Measurements from ENCODE around the gene P2RX3.

P2RX3 gene

DNA sequence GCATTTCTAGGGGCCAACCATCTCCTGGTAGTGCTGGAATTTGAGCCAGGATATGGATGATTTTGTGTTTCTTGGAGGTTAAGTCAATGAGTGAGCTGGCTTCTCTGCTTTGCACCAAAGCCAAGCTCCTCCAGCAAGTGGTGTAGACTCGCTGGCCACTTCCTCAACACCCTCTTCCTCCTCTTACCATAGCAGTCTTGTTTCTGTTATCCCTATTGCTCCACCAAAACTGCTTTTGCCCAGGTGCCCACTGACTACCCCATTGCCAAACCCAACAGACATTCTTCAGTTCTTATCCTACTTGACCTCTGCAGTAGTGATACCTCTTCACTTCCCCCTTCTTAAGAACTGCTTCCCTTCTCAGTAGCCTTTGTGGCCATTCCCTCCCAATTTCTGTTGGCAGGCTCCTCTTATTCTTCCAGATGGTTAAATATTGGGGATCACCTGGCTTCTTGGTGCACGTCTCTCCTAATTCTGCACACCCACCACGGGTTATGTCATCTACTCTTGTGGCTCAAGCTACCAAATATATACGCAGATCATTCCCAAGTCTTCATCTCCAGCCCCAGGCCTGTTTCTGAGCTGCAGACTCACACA, 59.3 kb downstream of the P2RX3 start:
- H3K4me3 ChIP-seq (ENCODE audit: low read depth, low read length, poor library complexity, severe bottlenecking): no peak overlapping the region
- no peak overlapping the region for H3K9ac ChIP-seq (ENCODE audit: low read length)

GRCh38 chr11:57399221-57399620, 61.1 kb downstream of the P2RX3 start:
- no peaks in the 10 kb centered on the region for H3K4me1 ChIP-seq (ENCODE audit: insufficient read depth, low read length, severe bottlenecking)
- TF ChIP-seq EZH2 (IDR thresholded peaks at IDR 0.05; ENCODE audit: borderline replicate concordance, low read length): no peak
- H3K9me3 ChIP-seq (ENCODE audit: low read length): no peaks in the 10 kb centered on the region
- no peak overlapping the region for H3K9ac ChIP-seq (ENCODE audit: low read length)
- H3K9me2 ChIP-seq (ENCODE audit: low read depth, low read length): no peaks in the 10 kb centered on the region
- H3K27me3 ChIP-seq (ENCODE audit: insufficient read depth, low read length): no peaks in the 10 kb centered on the region
- no peak overlapping the region for H3K4me3 ChIP-seq (ENCODE audit: low read depth, low read length, poor library complexity, severe bottlenecking)
- H4K20me1 ChIP-seq (ENCODE audit: insufficient read depth, low read length): no peaks in the 10 kb centered on the region
- no peaks in the 10 kb centered on the region for H3F3A ChIP-seq (ENCODE audit: insufficient read depth, low read length)
- no peaks in the 10 kb centered on the region for H3K36me3 ChIP-seq (ENCODE audit: insufficient read depth, low read length)
- H3K27ac ChIP-seq (ENCODE audit: low read depth, low read length, poor library complexity, severe bottlenecking): no peak overlapping the region
- H3K79me2 ChIP-seq (ENCODE audit: insufficient read depth, low read length): no peaks in the 10 kb centered on the region
- H3K4me2 ChIP-seq (ENCODE audit: low read length): no peak overlapping the region
- no peak overlapping the region for H2AFZ ChIP-seq (ENCODE audit: low read length)

More for the DNA sequence above, 59.3 kb downstream of the P2RX3 start:
- Histone ChIP-seq H3K9me2 (ENCODE audit: low read depth, low read length) (no peaks in the 10 kb centered on the region), H4K20me1 (ENCODE audit: insufficient read depth, low read length) (no peaks in the 10 kb centered on the region), H3F3A (ENCODE audit: insufficient read depth, low read length) (no peaks in the 10 kb centered on the region), H3K36me3 (ENCODE audit: insufficient read depth, low read length) (no peaks in the 10 kb centered on the region), H3K79me2 (ENCODE audit: insufficient read depth, low read length) (no peaks in the 10 kb centered on the region), H2AFZ (ENCODE audit: low read length) (no peak overlapping the region), H3K4me1 (ENCODE audit: insufficient read depth, low read length, severe bottlenecking) (no peaks in the 10 kb centered on the region), H3K9me3 (ENCODE audit: low read length) (no peaks in the 10 kb centered on the region), H3K27me3 (ENCODE audit: insufficient read depth, low read length) (no peaks in the 10 kb centered on the region), H3K27ac (ENCODE audit: low read depth, low read length, poor library complexity, severe bottlenecking) (no peak overlapping the region), H3K4me2 (ENCODE audit: low read length) (no peak overlapping the region)
- TF ChIP-seq, protein P1, sequence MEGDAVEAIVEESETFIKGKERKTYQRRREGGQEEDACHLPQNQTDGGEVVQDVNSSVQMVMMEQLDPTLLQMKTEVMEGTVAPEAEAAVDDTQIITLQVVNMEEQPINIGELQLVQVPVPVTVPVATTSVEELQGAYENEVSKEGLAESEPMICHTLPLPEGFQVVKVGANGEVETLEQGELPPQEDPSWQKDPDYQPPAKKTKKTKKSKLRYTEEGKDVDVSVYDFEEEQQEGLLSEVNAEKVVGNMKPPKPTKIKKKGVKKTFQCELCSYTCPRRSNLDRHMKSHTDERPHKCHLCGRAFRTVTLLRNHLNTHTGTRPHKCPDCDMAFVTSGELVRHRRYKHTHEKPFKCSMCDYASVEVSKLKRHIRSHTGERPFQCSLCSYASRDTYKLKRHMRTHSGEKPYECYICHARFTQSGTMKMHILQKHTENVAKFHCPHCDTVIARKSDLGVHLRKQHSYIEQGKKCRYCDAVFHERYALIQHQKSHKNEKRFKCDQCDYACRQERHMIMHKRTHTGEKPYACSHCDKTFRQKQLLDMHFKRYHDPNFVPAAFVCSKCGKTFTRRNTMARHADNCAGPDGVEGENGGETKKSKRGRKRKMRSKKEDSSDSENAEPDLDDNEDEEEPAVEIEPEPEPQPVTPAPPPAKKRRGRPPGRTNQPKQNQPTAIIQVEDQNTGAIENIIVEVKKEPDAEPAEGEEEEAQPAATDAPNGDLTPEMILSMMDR (IDR thresholded peaks at IDR 0.05; ENCODE audit: low read length): no peak
- no peak for TF ChIP-seq EZH2 (IDR thresholded peaks at IDR 0.05; ENCODE audit: borderline replicate concordance, low read length)

DNA sequence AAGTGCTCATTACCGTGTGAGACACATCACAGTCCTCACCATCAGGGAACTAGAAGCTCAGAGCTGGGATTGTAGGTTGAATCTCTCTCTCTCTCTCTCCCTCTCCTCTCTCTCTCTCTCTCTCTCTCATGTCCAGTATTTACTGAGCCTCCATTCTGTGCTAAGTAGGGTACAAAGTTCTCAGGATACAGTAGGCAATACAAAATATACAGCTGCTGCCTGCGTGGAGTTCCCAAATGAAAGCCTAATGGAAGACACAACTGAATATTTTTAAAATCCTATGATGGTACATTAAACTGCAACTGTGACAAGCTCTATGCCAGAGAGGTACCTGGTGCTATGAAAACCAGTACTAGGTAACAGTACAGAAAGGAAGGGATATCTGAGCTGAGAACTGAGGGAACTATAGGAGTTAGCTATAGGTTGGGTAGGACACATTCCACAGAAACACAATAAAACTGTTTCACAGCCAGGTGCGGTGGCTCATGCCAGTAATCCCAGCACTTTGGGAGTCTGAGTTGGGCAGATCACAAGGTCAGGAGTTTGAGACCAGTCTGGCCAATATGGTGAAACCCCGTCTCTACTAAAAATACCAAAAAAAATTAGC, 61.9 kb downstream of the P2RX3 start:
- no peak for TF ChIP-seq EZH2 (IDR thresholded peaks at IDR 0.05; ENCODE audit: borderline replicate concordance, low read length)
- TF ChIP-seq, protein P1 (IDR thresholded peaks at IDR 0.05; ENCODE audit: low read length): no peak
- Histone ChIP-seq H3K27me3 (ENCODE audit: insufficient read depth, low read length) (no peaks in the 10 kb centered on the region), H3K36me3 (ENCODE audit: insufficient read depth, low read length) (peaks cover 2% of the 10 kb centered on the region), H2AFZ (ENCODE audit: low read length) (no peak overlapping the region), H3F3A (ENCODE audit: insufficient read depth, low read length) (no peaks in the 10 kb centered on the region), H3K9me2 (ENCODE audit: low read depth, low read length) (no peaks in the 10 kb centered on the region), H3K27ac (ENCODE audit: low read depth, low read length, poor library complexity, severe bottlenecking) (no peak overlapping the region), H3K4me2 (ENCODE audit: low read length) (no peak overlapping the region), H3K9me3 (ENCODE audit: low read length) (no peaks in the 10 kb centered on the region), H3K79me2 (ENCODE audit: insufficient read depth, low read length) (no peaks in the 10 kb centered on the region), H3K9ac (ENCODE audit: low read length) (no peak overlapping the region), H4K20me1 (ENCODE audit: insufficient read depth, low read length) (no peaks in the 10 kb centered on the region), H3K4me3 (ENCODE audit: low read depth, low read length, poor library complexity, severe bottlenecking) (no peak overlapping the region), H3K4me1 (ENCODE audit: insufficient read depth, low read length, severe bottlenecking) (no peaks in the 10 kb centered on the region)
